ENCODE measurements around the gene SPTLC1.

DNA sequence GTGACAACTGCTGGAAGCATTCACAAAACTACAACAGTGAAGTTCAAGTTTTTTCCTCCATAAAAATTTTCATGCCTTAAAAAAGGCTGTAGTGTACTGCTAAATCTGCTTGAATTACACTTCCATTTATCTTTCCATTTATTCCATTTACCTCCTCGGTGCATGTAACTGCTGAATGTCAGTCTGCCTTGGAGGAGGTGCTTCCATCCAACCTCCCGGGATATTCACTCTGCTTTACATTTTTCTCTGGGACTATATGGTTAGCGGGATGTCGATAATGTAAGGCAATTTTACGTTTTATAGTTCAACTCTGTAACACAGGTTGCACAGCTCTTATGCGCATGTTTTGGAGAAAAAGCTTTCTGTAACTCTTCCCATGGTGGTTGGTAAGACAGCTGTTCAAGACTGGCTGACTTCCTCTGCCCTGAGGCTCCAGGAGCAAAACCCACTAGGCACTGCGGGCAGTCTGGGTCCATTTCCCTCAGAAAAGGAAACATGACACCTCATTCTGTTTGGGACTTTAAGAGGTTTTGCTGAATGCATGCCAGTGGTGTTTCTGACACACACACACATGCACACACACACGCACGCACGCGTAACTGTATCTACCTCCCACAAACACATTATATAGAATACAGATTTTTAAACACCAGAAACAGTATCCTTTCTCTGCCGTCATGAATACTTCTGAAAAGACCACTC, 66.1 kb downstream of the SPTLC1 start:
- TF ChIP-seq KAT2A (conservative IDR thresholded peaks at IDR 0.05; ENCODE audit: control insufficient read depth, low read depth, low read length) (no peak), EGR1 (IDR thresholded peaks at IDR 0.05; ENCODE audit: borderline replicate concordance in 1 of 2, low read depth in 2 of 2, low read length in 2 of 2) (no peak), CBX5 (IDR thresholded peaks at IDR 0.05; ENCODE audit: low read depth) (no peak), SMAD1 (IDR thresholded peaks at IDR 0.05; ENCODE audit: low read depth, partially characterized antibody) (no peak), NRF1 (conservative IDR thresholded peaks at IDR 0.05; ENCODE audit: low read depth, low read length) (no peak), EZH2 (IDR thresholded peaks at IDR 0.05; ENCODE audit: borderline replicate concordance, control insufficient read depth, low read depth, low read length) (no peak), MTA2 (IDR thresholded peaks at IDR 0.05; ENCODE audit: low read depth) (no peak), NR2C2 (IDR thresholded peaks at IDR 0.05; ENCODE audit: borderline replicate concordance, control insufficient read depth, insufficient read length, low read depth) (no peak), CHD2 (IDR thresholded peaks at IDR 0.05; ENCODE audit: borderline replicate concordance, low read depth, low read length) (no peak), SP1 (IDR thresholded peaks at IDR 0.05; ENCODE audit: low read depth, low read length) (no peak)
- TF ChIP-seq, protein P1, sequence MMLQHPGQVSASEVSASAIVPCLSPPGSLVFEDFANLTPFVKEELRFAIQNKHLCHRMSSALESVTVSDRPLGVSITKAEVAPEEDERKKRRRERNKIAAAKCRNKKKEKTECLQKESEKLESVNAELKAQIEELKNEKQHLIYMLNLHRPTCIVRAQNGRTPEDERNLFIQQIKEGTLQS (IDR thresholded peaks at IDR 0.05; ENCODE audit: borderline replicate concordance, extremely low read depth, low read depth, low read length): no peak
- TF ChIP-seq, protein P2, sequence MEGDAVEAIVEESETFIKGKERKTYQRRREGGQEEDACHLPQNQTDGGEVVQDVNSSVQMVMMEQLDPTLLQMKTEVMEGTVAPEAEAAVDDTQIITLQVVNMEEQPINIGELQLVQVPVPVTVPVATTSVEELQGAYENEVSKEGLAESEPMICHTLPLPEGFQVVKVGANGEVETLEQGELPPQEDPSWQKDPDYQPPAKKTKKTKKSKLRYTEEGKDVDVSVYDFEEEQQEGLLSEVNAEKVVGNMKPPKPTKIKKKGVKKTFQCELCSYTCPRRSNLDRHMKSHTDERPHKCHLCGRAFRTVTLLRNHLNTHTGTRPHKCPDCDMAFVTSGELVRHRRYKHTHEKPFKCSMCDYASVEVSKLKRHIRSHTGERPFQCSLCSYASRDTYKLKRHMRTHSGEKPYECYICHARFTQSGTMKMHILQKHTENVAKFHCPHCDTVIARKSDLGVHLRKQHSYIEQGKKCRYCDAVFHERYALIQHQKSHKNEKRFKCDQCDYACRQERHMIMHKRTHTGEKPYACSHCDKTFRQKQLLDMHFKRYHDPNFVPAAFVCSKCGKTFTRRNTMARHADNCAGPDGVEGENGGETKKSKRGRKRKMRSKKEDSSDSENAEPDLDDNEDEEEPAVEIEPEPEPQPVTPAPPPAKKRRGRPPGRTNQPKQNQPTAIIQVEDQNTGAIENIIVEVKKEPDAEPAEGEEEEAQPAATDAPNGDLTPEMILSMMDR (IDR thresholded peaks at IDR 0.05 in 2 of 3, conservative IDR thresholded peaks at IDR 0.05 in 1 of 3; ENCODE audit: control insufficient read depth in 2 of 3, extremely low read depth in 1 of 3, insufficient read depth in 1 of 3, low read depth in 3 of 3, low read length in 3 of 3): no peak
- TF ChIP-seq, protein P3, sequence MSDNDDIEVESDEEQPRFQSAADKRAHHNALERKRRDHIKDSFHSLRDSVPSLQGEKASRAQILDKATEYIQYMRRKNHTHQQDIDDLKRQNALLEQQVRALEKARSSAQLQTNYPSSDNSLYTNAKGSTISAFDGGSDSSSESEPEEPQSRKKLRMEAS (IDR thresholded peaks at IDR 0.05; ENCODE audit: low read depth, low read length): no peak
- TF ChIP-seq, protein P4, sequence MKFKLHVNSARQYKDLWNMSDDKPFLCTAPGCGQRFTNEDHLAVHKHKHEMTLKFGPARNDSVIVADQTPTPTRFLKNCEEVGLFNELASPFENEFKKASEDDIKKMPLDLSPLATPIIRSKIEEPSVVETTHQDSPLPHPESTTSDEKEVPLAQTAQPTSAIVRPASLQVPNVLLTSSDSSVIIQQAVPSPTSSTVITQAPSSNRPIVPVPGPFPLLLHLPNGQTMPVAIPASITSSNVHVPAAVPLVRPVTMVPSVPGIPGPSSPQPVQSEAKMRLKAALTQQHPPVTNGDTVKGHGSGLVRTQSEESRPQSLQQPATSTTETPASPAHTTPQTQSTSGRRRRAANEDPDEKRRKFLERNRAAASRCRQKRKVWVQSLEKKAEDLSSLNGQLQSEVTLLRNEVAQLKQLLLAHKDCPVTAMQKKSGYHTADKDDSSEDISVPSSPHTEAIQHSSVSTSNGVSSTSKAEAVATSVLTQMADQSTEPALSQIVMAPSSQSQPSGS (IDR thresholded peaks at IDR 0.05; ENCODE audit: low read length): no peak

Data from GM12878 (cell line).